GM12878 (cell line): ENCODE results near the gene SRL. TPM values are rescaled to one million over a fixed set of nuclear protein-coding genes. Genes with fewer than 3 reads are reported as not detected.

Source experiments
- CBFB ChIP-seq: IDR thresholded peaks from 2 replicates; pipeline ENCODE4 v1.6.1; 2016; ENCODE audit warnings: antibody characterized with exemption, low read depth
- CREB1 ChIP-seq: IDR thresholded peaks from 2 replicates; pipeline ENCODE4 v1.6.1; 2012; ENCODE audit warnings: low read depth, mild to moderate bottlenecking, inconsistent platforms
- RFX5 ChIP-seq: IDR thresholded peaks from 2 replicates; pipeline ENCODE4 v1.6.1; 2011; ENCODE audit warnings: low read depth, low read length, improper control_type of control experiment
- ZNF207 ChIP-seq: fragments of 450-650 bp; IDR thresholded peaks from 2 replicates; pipeline ENCODE4 v1.6.1; 2014; ENCODE audit warnings: antibody characterized with exemption, mild to moderate bottlenecking, borderline replicate concordance
- ZNF384 ChIP-seq: IDR thresholded peaks from 2 replicates; pipeline ENCODE4 v1.6.1; 2012; ENCODE audit warnings: low read depth, mild to moderate bottlenecking, low read length, improper control_type of control experiment, borderline replicate concordance
- polyA plus RNA-seq, 11 experiments: library from polyadenylated mRNA; depleted of rRNA in 4 of 11; unstranded in 6 of 11; stranded (reverse) in 5 of 11; fragments of >200 nt; fragmentation: Nextera tagmentation in 4 of 11; fragmentation: Illumina TruSeq in 1 of 11; extraction: Ambion mirVana in 4 of 11; extraction: Trizol in 1 of 11; gene quantifications; 1 replicate in 1 of 11; 2 replicates in 10 of 11; pipeline versions ENCODE4 v1.2.1 to v1.2.3, GENCODE V29; 2011 to 2016; ENCODE audit warnings: inconsistent platforms in 2 of 11, missing spikeins in 2 of 11, low read depth in 1 of 11
- total RNA-seq, 4 experiments: library from RNA; depleted of rRNA in 3 of 4; stranded (reverse); fragments of >200 nt in 3 of 4; fragmentation: Illumina TruSeq in 1 of 4; extraction: Trizol in 1 of 4; gene quantifications; 2 replicates each; pipeline versions ENCODE4 v1.2.1 to v1.2.3, GENCODE V29; 2013 to 2021
- TF ChIP-seq, protein P1 (sequence below): IDR thresholded peaks from 2 replicates; pipeline ENCODE4 v1.6.1; 2012; ENCODE audit warnings: improper control_type of control experiment, low read depth, low read length; ENCODE audit not compliant: insufficient replicate concordance
- TF ChIP-seq, protein P2 (sequence below): fragments of 450-650 bp; IDR thresholded peaks from 2 replicates; pipeline ENCODE4 v1.6.1; 2018; ENCODE audit warnings: borderline replicate concordance, mild to moderate bottlenecking; ENCODE audit not compliant: partially characterized antibody

The SRL gene
- total and polyA plus RNA-seq, 10 of the 15 experiments (the other 5 are each of a cell fraction or from before 2014, with no cell fraction given): not detected

DNA sequence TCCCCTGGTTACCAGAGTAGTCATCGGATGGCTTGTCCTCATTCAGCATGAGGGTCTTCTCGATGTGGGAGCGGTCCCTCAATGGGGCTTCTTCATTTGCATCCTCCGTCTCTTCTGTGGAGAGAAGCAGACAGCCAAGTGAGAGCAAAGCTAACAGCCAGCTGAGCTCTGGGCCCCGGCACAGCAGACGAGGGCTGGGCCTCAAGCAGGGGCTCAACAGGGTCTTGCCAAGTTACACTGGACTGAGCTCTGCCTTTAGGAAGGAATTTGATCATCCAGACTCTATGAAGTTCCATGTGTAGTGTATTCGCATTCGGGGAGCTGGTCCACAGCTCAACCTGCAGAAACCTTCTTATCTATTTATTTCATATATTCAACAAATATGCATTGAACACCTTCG lies 37.4 kb downstream of the SRL start (continued):
- TF ChIP-seq, protein P1, sequence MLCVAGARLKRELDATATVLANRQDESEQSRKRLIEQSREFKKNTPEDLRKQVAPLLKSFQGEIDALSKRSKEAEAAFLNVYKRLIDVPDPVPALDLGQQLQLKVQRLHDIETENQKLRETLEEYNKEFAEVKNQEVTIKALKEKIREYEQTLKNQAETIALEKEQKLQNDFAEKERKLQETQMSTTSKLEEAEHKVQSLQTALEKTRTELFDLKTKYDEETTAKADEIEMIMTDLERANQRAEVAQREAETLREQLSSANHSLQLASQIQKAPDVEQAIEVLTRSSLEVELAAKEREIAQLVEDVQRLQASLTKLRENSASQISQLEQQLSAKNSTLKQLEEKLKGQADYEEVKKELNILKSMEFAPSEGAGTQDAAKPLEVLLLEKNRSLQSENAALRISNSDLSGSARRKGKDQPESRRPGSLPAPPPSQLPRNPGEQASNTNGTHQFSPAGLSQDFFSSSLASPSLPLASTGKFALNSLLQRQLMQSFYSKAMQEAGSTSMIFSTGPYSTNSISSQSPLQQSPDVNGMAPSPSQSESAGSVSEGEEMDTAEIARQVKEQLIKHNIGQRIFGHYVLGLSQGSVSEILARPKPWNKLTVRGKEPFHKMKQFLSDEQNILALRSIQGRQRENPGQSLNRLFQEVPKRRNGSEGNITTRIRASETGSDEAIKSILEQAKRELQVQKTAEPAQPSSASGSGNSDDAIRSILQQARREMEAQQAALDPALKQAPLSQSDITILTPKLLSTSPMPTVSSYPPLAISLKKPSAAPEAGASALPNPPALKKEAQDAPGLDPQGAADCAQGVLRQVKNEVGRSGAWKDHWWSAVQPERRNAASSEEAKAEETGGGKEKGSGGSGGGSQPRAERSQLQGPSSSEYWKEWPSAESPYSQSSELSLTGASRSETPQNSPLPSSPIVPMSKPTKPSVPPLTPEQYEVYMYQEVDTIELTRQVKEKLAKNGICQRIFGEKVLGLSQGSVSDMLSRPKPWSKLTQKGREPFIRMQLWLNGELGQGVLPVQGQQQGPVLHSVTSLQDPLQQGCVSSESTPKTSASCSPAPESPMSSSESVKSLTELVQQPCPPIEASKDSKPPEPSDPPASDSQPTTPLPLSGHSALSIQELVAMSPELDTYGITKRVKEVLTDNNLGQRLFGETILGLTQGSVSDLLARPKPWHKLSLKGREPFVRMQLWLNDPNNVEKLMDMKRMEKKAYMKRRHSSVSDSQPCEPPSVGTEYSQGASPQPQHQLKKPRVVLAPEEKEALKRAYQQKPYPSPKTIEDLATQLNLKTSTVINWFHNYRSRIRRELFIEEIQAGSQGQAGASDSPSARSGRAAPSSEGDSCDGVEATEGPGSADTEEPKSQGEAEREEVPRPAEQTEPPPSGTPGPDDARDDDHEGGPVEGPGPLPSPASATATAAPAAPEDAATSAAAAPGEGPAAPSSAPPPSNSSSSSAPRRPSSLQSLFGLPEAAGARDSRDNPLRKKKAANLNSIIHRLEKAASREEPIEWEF: no peak
- no peak for TF ChIP-seq CREB1
- TF ChIP-seq CBFB: no peak
- no peak for TF ChIP-seq RFX5
- TF ChIP-seq ZNF384: no peak
- TF ChIP-seq, protein P2, sequence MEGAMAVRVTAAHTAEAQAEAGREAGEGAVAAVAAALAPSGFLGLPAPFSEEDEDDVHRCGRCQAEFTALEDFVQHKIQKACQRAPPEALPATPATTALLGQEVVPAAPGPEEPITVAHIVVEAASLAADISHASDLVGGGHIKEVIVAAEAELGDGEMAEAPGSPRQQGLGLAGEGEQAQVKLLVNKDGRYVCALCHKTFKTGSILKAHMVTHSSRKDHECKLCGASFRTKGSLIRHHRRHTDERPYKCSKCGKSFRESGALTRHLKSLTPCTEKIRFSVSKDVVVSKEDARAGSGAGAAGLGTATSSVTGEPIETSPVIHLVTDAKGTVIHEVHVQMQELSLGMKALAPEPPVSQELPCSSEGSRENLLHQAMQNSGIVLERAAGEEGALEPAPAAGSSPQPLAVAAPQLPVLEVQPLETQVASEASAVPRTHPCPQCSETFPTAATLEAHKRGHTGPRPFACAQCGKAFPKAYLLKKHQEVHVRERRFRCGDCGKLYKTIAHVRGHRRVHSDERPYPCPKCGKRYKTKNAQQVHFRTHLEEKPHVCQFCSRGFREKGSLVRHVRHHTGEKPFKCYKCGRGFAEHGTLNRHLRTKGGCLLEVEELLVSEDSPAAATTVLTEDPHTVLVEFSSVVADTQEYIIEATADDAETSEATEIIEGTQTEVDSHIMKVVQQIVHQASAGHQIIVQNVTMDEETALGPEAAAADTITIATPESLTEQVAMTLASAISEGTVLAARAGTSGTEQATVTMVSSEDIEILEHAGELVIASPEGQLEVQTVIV: no peak
- no peak for TF ChIP-seq ZNF207
